Effector memory CD4-positive, alpha-beta T cell (primary cell): ENCODE measurements around the gene RFWD3.
"Not testable (repeated sequence)": the region's sequence is repeated elsewhere in the genome, so short reads cannot be mapped to it uniquely, and the experiment has no call there.

Experiments used
- DNase-seq, 3 donors: peaks; one replicate each; pipeline ENCODE4 v3.0.0-alpha.2; 2020
- H3K27ac ChIP-seq: 2 replicates; pipeline ENCODE4 v1.7.0; 2013; ENCODE audit warnings: mild to moderate bottlenecking, low read length, moderate library complexity; ENCODE audit not compliant: insufficient read depth, poor library complexity, severe bottlenecking
- H3K27me3 ChIP-seq: replicated peaks from 2 replicates; pipeline ENCODE4 v1.7.0; 2013; ENCODE audit warnings: mild to moderate bottlenecking, low read length; ENCODE audit not compliant: insufficient read depth, control insufficient read depth, poor library complexity, severe bottlenecking
- H3K36me3 ChIP-seq: 2 replicates; pipeline ENCODE4 v1.7.0; 2013; ENCODE audit warnings: mild to moderate bottlenecking, low read length, moderate library complexity; ENCODE audit not compliant: control insufficient read depth, insufficient read depth
- H3K4me1 ChIP-seq: 2 replicates; pipeline ENCODE4 v1.7.0; 2013; ENCODE audit warnings: low read length, mild to moderate bottlenecking; ENCODE audit not compliant: control insufficient read depth, insufficient read depth, poor library complexity, severe bottlenecking
- H3K4me3 ChIP-seq: 2 replicates; pipeline ENCODE4 v1.7.0; 2013; ENCODE audit warnings: low read length, low read depth, mild to moderate bottlenecking; ENCODE audit not compliant: insufficient read depth, poor library complexity, severe bottlenecking
- H3K9me3 ChIP-seq: 2 replicates; pipeline ENCODE4 v1.7.0; 2013; ENCODE audit warnings: mild to moderate bottlenecking, low read length, moderate library complexity; ENCODE audit not compliant: control insufficient read depth

The RFWD3 gene

DNA sequence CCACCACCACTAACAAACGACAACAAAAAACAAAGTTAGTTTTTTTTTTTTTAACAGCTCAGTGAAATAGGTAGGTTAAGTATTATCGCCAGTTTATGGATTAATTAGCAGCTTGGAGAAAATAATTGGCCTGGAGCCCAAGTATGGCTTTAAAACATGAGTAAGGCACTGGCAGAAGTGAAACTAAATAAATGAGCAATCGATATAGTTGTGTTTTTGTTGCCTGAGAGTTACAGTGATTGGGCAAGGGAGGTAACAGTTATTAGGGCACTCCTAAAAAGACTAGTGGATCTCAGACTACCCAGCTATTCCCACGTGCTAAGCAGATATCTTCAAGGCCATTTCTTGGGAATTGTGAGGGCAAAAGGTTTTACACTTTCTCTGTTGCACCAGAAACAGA is 31.5 kb upstream of the RFWD3 start:
- peaks cover 20% of the 10 kb centered on the region for H3K4me1 ChIP-seq
- no peaks in the 10 kb centered on the region for H3K9me3 ChIP-seq
- H3K4me3 ChIP-seq = peak overlapping the region; percentile 37
- no peaks in the 10 kb centered on the region for H3K27me3 ChIP-seq
- H3K36me3 ChIP-seq = peaks cover 9% of the 10 kb centered on the region
- no peak overlapping the region for H3K27ac ChIP-seq
- no peak for DNase-seq

DNA sequence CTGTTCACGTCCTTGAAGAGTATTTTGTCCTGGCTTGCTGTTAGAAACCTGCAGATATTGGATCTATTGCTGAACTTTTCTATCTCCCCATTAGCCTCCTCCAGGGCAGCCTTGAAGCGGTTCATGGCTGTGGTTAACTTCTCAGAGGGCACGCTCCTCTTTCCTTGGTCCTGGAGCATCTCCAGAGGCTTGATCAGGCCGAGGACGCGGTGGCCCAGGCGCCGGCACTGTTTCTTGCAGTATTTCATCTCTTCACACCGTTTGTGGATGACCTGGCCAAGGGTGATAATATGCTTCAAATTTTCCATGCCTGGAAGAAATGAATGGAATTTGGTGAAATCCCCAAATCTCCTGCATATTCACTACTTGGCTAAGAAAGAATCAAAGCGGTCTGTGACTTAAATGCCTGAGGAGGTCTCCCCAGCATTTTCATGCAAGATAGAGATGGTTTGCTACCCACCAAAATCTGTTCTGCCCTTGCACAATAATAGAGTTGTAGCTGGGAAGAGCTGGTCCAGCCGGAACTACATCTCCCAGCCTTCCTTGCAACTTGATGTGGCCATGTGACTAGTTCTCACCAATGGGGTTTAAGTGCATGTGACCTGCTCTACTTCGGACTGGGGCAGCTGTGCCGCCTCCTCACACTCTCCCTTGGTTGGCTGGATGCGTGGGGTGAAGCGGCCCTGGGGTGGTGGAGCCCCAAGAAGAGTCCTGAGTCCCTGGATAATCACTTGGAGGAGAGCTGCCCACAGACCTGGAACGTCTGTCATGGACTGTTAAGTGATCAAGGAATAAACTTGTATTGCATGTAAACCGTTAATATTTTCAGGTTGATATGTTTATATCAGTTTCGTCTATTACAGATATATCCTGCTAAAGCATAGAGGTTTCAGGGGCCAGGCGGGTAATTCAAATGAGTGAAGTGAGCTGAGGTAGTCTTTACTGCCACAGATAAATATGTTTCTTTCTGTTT is 29.1 kb upstream of the RFWD3 start:
- DNase-seq = peak; percentile 34 to 64 (median 46)
- Histone ChIP-seq H3K9me3 (no peaks in the 10 kb centered on the region), H3K36me3 (peaks cover 30% of the 10 kb centered on the region), H3K27ac (no peak overlapping the region), H3K4me3 (no peak overlapping the region), H3K27me3 (no peaks in the 10 kb centered on the region), H3K4me1 (peaks cover 16% of the 10 kb centered on the region)

DNA sequence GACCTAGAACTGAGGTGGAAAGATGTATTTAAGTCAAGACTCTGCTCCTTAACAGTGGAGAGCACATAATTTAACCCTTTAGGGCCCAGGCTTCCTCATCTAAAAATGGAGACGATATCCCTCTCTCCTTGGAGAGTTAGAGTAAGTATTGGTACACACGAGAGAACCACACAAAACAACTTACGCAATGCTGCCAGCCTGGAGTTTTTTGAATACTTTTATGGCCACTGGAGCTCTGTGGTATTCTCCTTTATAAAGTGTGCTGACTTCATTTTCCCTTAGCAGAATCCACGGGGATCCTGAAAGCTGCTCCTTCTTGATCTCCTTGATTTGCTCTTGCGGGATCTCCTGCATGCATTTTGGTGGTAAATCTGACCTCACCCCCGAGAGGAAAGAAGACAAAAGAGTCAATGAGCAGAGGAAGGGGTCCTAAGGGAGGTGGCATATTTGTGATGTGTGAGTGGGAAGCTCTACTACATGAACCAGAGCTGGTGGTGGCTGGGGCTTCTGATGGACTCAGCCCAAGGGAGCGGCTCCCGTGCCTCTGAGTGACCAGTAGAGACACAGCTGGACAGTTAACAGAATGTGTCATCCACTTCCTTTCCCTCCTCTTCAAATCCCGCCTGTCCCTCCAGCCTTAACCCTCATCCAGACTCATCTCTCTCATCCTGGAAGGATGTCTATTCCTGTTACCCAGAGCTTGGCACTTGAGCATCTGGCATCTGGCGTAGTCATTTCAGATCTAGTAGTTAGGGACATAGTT is 24.6 kb upstream of the RFWD3 start:
- H3K36me3 ChIP-seq = peaks cover 49% of the 10 kb centered on the region
- H3K27ac ChIP-seq = no peak overlapping the region
- H3K9me3 ChIP-seq = no peaks in the 10 kb centered on the region
- H3K4me3 ChIP-seq = no peak overlapping the region
- peaks cover 7% of the 10 kb centered on the region for H3K4me1 ChIP-seq
- no peaks in the 10 kb centered on the region for H3K27me3 ChIP-seq
- DNase-seq = no peak

DNA sequence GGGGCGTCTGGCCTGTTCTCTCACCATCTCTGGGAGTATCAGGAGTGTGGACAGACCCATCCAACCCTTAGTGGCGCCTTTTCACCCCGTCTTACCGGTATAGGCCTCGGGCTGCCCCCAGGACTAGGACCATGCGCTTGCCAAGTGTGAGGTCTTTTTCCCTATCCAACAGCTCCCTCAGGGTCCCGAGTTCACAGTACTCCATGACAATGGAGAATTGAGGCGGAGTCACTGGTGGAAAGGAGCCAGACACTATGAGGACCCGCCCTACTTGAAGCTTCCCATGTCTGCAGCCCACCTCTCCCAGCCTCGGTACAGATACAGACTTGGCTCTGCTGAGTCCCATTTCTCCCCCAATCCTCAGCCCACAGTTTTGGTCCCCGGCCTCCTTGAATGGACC is 15.9 kb upstream of the RFWD3 start:
- Histone ChIP-seq H3K4me1 (no peaks in the 10 kb centered on the region), H3K27me3 (no peaks in the 10 kb centered on the region), H3K9me3 (no peaks in the 10 kb centered on the region), H3K36me3 (peaks cover 73% of the 10 kb centered on the region), H3K27ac (no peak overlapping the region), H3K4me3 (no peak overlapping the region)
- no peak for DNase-seq

DNA sequence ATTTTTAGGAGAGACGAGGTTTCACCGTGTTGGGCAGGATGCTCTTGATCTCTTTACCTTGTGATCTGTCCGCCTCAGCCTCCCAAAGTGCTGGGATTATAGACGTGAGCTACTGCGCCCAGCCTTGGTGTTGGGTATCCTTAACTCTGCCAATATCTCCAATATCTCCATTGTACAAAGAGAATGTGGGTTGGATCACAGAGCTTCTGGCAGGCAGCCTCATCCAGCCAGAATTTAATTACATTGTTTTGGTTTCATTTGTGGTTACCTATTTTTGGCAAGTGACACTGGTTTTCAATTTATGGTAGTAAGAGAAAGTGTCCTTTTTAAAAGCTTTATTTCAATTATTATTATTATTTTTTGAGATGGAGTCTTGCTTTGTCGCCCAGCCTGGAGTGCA is 14.0 kb upstream of the RFWD3 start:
- Histone ChIP-seq H3K9me3 (no peaks in the 10 kb centered on the region), H3K36me3 (peaks cover 80% of the 10 kb centered on the region), H3K27me3 (no peaks in the 10 kb centered on the region), H3K27ac (no peak overlapping the region), H3K4me3 (no peak overlapping the region), H3K4me1 (no peaks in the 10 kb centered on the region)
- no peak for DNase-seq

DNA sequence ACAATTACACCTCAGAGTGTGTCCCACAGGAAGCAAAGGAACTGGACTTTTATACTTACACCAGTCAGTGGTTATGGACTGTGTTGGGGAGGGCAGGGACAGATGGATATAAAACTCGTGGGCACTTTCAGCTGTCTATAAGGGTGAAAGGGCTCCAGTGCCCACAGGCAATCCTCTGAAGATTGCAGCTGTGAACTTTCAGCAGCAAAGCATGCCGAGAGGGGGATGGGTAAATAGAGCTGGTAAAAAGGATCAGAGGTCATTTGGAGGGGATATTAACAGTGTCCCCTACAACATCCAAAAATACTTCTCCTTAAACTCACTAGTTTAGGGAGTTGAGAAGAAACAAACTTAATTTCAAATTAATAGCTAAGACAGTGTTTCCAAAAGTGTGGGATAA is 13.3 kb upstream of the RFWD3 start:
- H3K9me3 ChIP-seq = no peaks in the 10 kb centered on the region
- peaks cover 80% of the 10 kb centered on the region for H3K36me3 ChIP-seq
- DNase-seq = no peak
- no peak overlapping the region for H3K27ac ChIP-seq
- H3K4me3 ChIP-seq = no peak overlapping the region
- H3K4me1 ChIP-seq = no peaks in the 10 kb centered on the region
- H3K27me3 ChIP-seq = no peaks in the 10 kb centered on the region

DNA sequence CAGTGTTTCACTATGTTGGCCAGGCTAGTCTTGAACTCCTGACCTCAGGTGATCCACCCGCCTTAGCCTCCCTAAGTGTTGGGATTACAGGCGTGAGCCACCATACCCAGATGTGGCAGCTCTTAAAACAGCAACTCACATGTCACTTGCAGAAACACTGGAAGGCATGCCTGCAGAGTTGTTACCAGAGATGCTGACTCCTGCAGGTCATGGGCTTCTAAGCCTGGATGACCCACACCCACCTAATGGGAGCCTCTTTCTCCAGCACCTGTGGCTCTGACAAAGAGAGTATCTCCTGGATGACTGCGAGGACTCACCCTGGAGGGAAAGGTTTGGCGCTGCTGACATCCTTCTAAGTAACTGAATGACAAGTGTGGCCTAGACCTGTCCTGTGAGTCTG is 11.2 kb upstream of the RFWD3 start:
- Histone ChIP-seq H3K4me3 (no peak overlapping the region), H3K27me3 (no peaks in the 10 kb centered on the region), H3K9me3 (no peaks in the 10 kb centered on the region), H3K36me3 (peaks cover 83% of the 10 kb centered on the region), H3K27ac (no peak overlapping the region), H3K4me1 (no peaks in the 10 kb centered on the region)
- no peak for DNase-seq

DNA sequence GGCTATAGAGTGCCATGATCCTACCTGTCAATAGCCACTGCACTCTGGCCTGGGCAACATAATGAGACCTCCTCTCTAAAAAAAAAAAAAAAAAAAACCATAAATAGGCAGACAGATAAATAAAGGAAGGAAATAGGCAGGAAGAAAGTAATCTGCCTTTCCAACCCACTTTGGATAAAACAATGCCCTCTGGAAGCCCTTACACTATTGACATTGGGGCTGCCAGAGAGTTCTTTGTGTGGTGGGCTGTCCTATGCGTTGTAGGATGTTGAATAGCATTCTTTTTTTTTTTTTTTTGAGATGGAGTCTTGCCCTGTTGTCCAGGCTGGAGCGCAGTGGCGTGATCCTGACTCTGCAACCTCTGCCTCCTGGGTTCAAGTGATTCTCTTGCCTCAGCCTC is 7.2 kb upstream of the RFWD3 start:
- Histone ChIP-seq H3K27me3 (no peaks in the 10 kb centered on the region), H3K27ac (no peak overlapping the region), H3K36me3 (peaks cover 63% of the 10 kb centered on the region), H3K4me1 (no peaks in the 10 kb centered on the region), H3K9me3 (no peaks in the 10 kb centered on the region), H3K4me3 (no peak overlapping the region)
- no peak for DNase-seq

DNA sequence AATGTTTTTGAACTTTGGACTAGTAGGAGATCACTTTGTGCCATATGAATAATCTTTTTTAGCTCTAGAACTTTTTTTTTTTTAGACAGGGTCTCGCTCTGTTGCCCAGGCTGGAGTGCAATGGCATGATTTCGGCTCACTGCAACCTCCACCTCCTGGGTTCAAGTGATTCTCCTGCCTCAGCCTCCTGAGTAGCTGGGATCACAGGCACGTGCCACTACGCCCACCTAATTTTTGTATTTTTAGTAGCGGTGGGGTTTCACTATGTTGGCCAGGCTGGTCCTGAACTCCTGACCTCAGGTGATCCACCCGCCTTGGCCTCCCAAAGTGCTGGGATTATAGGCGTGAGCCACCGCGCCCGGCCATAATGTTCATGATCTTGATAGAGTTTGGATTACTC is 2.2 kb upstream of the RFWD3 start:
- H3K4me1 ChIP-seq = peaks cover 17% of the 10 kb centered on the region
- H3K36me3 ChIP-seq = peaks cover 28% of the 10 kb centered on the region
- not testable (repeated sequence) for DNase-seq, H3K4me3 ChIP-seq, H3K9me3 ChIP-seq, H3K27ac ChIP-seq, H3K27me3 ChIP-seq

DNA sequence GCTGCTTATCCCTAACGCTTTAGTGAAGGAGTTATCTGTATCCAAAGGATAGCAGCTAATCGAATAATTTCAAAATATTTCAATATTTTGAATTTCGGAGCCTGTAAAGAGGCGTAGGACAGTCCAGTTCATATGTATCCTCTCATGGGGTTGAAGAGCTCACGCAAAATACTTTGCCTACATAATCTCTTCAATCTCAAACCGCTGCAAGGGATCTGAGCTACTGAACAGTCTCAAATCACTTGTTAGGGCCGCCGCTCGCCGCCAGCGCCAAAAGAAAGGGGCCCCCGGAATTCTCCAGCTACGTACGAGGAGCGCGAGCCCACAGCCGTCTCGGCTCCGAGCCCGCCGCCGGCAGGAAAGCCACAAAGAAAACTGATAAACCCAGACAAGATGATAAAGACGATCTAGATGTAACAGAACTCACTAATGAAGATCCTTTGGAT is 601 bp upstream of the RFWD3 start:
- no peaks in the 10 kb centered on the region for H3K9me3 ChIP-seq
- peak in 2 of 3 donors; percentile 2 to 11 for DNase-seq
- no peaks in the 10 kb centered on the region for H3K27me3 ChIP-seq
- H3K27ac ChIP-seq = no peak overlapping the region
- H3K4me3 ChIP-seq = peak overlapping the region; percentile 56
- peaks cover 22% of the 10 kb centered on the region for H3K36me3 ChIP-seq
- peaks cover 20% of the 10 kb centered on the region for H3K4me1 ChIP-seq
